ENCODE results near the gene PXYLP1. TPM values are rescaled to one million over a fixed set of nuclear protein-coding genes. Genes with fewer than 3 reads are reported as not detected.

Gene PXYLP1
- total and polyA plus RNA-seq, 10 of the 15 experiments (the other 5 are each of a cell fraction or from before 2014, with no cell fraction given): 0.06 to 1.7 (median 0.35) TPM

DNA sequence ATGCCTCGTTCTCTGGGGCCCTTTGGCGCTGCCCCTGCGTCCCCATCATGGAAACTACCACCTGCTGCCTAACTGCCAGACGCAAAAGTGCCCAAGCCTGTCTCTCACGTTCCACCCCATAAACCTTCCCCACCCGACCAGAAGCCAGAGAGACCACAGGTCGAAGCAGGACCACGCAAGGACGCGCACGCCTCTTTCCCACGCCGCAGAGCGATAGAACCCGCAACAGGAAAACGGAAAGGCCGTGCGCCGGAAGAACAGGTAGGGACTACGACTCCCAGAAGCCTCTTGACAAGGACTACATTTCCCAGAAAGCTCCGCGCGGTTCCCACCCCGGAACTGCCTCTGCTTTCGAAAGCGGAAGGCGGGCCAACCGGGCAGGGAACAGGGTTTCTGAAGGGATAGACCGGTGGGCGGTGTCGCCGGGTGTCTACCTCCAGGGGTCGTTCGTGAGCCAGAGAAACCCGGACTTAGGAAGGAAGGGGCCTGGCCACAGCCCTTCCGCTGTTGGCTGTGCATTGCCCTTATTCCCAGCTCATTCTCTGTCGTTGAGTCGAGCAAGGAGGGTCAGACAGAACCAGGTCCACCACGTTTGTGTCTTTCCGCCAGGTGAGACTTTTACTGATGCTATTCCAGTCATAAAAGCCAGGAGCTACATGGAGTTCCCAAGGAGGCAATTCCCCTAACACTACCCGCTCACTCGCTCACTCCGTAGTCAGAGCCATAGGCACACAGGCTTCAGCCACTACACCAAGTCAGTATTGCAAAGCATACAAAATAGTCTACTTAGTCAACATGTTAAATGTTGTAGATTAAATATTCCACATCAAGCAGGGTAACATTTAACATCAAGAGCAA, 80.1 kb downstream of the PXYLP1 start (continued):
- TF ChIP-seq, protein P1, sequence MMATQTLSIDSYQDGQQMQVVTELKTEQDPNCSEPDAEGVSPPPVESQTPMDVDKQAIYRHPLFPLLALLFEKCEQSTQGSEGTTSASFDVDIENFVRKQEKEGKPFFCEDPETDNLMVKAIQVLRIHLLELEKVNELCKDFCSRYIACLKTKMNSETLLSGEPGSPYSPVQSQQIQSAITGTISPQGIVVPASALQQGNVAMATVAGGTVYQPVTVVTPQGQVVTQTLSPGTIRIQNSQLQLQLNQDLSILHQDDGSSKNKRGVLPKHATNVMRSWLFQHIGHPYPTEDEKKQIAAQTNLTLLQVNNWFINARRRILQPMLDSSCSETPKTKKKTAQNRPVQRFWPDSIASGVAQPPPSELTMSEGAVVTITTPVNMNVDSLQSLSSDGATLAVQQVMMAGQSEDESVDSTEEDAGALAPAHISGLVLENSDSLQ (IDR thresholded peaks at IDR 0.05): peak; percentile 37; the same call in 1 of the 2 replicates
- peak; percentile 76; the same call in 1 of the 2 replicates for TF ChIP-seq CHD2 (IDR thresholded peaks at IDR 0.05; ENCODE audit: borderline replicate concordance, low read depth, low read length)
- TF ChIP-seq EP300 (IDR thresholded peaks at IDR 0.05; ENCODE audit: borderline replicate concordance in 1 of 2, control insufficient read depth in 1 of 2, low read depth in 2 of 2, low read length in 2 of 2): no peak
- TF ChIP-seq NRF1 (conservative IDR thresholded peaks at IDR 0.05; ENCODE audit: low read depth, low read length): no peak
- TF ChIP-seq, protein P2, sequence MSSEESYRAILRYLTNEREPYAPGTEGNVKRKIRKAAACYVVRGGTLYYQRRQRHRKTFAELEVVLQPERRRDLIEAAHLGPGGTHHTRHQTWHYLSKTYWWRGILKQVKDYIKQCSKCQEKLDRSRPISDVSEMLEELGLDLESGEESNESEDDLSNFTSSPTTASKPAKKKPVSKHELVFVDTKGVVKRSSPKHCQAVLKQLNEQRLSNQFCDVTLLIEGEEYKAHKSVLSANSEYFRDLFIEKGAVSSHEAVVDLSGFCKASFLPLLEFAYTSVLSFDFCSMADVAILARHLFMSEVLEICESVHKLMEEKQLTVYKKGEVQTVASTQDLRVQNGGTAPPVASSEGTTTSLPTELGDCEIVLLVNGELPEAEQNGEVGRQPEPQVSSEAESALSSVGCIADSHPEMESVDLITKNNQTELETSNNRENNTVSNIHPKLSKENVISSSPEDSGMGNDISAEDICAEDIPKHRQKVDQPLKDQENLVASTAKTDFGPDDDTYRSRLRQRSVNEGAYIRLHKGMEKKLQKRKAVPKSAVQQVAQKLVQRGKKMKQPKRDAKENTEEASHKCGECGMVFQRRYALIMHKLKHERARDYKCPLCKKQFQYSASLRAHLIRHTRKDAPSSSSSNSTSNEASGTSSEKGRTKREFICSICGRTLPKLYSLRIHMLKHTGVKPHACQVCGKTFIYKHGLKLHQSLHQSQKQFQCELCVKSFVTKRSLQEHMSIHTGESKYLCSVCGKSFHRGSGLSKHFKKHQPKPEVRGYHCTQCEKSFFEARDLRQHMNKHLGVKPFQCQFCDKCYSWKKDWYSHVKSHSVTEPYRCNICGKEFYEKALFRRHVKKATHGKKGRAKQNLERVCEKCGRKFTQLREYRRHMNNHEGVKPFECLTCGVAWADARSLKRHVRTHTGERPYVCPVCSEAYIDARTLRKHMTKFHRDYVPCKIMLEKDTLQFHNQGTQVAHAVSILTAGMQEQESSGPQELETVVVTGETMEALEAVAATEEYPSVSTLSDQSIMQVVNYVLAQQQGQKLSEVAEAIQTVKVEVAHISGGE (CRISPR knock-in tag; IDR thresholded peaks at IDR 0.05): peak; percentile 26; the same call in 1 of the 2 replicates
- TF ChIP-seq POLR2AphosphoS2 (IDR thresholded peaks at IDR 0.05; ENCODE audit: low read depth, low read length): peak; percentile 79
- TF ChIP-seq, protein P3, sequence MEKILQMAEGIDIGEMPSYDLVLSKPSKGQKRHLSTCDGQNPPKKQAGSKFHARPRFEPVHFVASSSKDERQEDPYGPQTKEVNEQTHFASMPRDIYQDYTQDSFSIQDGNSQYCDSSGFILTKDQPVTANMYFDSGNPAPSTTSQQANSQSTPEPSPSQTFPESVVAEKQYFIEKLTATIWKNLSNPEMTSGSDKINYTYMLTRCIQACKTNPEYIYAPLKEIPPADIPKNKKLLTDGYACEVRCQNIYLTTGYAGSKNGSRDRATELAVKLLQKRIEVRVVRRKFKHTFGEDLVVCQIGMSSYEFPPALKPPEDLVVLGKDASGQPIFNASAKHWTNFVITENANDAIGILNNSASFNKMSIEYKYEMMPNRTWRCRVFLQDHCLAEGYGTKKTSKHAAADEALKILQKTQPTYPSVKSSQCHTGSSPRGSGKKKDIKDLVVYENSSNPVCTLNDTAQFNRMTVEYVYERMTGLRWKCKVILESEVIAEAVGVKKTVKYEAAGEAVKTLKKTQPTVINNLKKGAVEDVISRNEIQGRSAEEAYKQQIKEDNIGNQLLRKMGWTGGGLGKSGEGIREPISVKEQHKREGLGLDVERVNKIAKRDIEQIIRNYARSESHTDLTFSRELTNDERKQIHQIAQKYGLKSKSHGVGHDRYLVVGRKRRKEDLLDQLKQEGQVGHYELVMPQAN (conservative IDR thresholded peaks at IDR 0.05): peak; percentile 57

Measured in GM12878 (cell line).